Right lobe of liver (tissue), 6 donors: ENCODE results near the gene ATXN7. TPM values are rescaled to one million over a fixed set of nuclear protein-coding genes. Genes with fewer than 3 reads are reported as not detected.
A peak's percentile ranks its signal among the peaks of the same experiment; 100 is the strongest.

ENCODE experiments used
- ATAC-seq, 4 donors: fragments of 200-7000 bp; cut with Tn5 transposase; one replicate each; pipeline ENCODE4 v1.9.1; 2020; ENCODE audit warnings: mild to moderate bottlenecking in 4 of 4, moderate library complexity in 4 of 4
- DNase-seq, 3 donors: peaks; one replicate each; pipeline ENCODE4 v3.0.0-alpha.2; 2020
- H3K27ac ChIP-seq, 3 donors: fragments of 200-600 bp; one replicate each; pipeline ENCODE4 v1.8.0; 2022
- H3K27me3 ChIP-seq, 2 donors: fragments of 200-600 bp; one replicate each; pipeline ENCODE4 v1.8.0; 2022
- H3K36me3 ChIP-seq, 4 donors: fragments of 200-600 bp; sonication (generic) in 1 of 4; one replicate each; pipeline versions ENCODE4 v1.5.1 to v1.8.0; 2017 to 2022; ENCODE audit warnings: control low read depth in 1 of 4
- H3K4me1 ChIP-seq, 4 donors: fragments of 200-600 bp; sonication (generic) in 1 of 4; one replicate each; pipeline versions ENCODE4 v1.5.1 to v1.8.0; 2017 to 2022; ENCODE audit warnings: control low read depth in 1 of 4
- H3K4me3 ChIP-seq, 3 donors: fragments of 200-600 bp; one replicate each; pipeline ENCODE4 v1.8.0; 2022
- H3K9me3 ChIP-seq, 4 donors: fragments of 200-600 bp; sonication (generic) in 1 of 4; one replicate each; pipeline versions ENCODE4 v1.5.1 to v1.8.0; 2017 to 2022; ENCODE audit warnings: control low read depth in 1 of 4
- POLR2A ChIP-seq: fragments of 450-650 bp; IDR thresholded peaks from one replicate; pipeline ENCODE4 v1.6.1; 2017; ENCODE audit warnings: antibody characterized with exemption, mild to moderate bottlenecking
- WGBS: methylation state at CpG from one replicate; pipeline ENCODE4 v1.1.6; 2018; ENCODE audit warnings: low coverage, low lambda C conversion rate; ENCODE audit not compliant: insufficient coverage; ENCODE audit errors: missing lambda C conversion rate; 5-methylcytosine and 5-hydroxymethylcytosine counted together
- intact Hi-C, 2 donors: fragments of 100-400 bp; cut with DNase I; formaldehyde crosslinking; loops; one replicate each; pipeline versions ENCODE4 v1.11.2 to v1.14.1; 2022
- total RNA-seq, 6 experiments: library from RNA; depleted of rRNA in 2 of 6; stranded (reverse); fragments of >200 nt in 2 of 6; fragmentation: NEBNext Ultra II Directional in 3 of 6; extraction: Animal tissue kit (Norgen Biotek cat#: 25700) in 3 of 6; gene quantifications; one replicate each; pipeline versions ENCODE4 v1.1.0 to v1.2.4, GENCODE V29; 2016 to 2023
- TF ChIP-seq, protein P1 (sequence below), 4 donors: fragments of 200-600 bp in 3 of 4; fragments of 450-650 bp in 1 of 4; IDR thresholded peaks; one replicate each; pipeline versions ENCODE4 v1.5.1 to v1.8.0; 2016 to 2022; ENCODE audit warnings: antibody characterized with exemption in 4 of 4, mild to moderate bottlenecking in 2 of 4
- donor health status: DM: no; HTN: yes; CAD: no.
- donor health status: DM: no; HTN: no; CAD: no.
- donor health status: DM: no; HTN: no; CAD: no.
- donor health status: DM: no; HTN: yes; CAD: no.
- donor health status: DM: no; HTN: yes; CAD: no.

ATXN7 gene
- total RNA-seq, 6 experiments from 2014 or later = 14.6 to 18.6 (median 15.0) TPM

DNA sequence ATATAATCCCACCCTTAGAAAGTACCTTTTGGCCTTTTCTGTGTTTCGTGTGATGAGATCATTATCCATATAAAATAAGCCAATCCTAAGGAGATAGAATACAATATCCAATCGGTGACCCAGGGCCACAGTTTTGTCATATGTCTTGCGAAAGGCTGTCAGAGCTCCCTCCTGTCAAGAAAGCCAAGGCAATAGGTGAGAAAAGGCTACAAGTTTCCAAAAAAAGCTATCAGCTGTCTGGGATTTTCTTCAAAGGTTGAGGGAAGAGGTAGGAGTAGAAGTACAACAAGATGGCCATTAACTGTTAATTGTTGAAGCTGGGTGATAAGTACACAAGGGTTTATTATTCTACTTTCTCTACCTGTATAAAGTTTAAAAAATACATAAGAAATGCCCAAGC, 155.6 kb downstream of the ATXN7 start:
- intact Hi-C loops = no loop called here
- H3K9me3 ChIP-seq = no peaks in the 10 kb centered on the region
- no peak overlapping the region for H3K27ac ChIP-seq
- H3K27me3 ChIP-seq = no peaks in the 10 kb centered on the region
- peaks cover 6 to 70% (median 17%) of the 10 kb centered on the region in 4 donors for H3K36me3 ChIP-seq
- H3K4me1 ChIP-seq = peaks cover 0 to 14% (median 5%) of the 10 kb centered on the region in 4 donors
- 83% methylated on average over 3 of the region's 3 CpGs for WGBS
- TF ChIP-seq, protein P1, sequence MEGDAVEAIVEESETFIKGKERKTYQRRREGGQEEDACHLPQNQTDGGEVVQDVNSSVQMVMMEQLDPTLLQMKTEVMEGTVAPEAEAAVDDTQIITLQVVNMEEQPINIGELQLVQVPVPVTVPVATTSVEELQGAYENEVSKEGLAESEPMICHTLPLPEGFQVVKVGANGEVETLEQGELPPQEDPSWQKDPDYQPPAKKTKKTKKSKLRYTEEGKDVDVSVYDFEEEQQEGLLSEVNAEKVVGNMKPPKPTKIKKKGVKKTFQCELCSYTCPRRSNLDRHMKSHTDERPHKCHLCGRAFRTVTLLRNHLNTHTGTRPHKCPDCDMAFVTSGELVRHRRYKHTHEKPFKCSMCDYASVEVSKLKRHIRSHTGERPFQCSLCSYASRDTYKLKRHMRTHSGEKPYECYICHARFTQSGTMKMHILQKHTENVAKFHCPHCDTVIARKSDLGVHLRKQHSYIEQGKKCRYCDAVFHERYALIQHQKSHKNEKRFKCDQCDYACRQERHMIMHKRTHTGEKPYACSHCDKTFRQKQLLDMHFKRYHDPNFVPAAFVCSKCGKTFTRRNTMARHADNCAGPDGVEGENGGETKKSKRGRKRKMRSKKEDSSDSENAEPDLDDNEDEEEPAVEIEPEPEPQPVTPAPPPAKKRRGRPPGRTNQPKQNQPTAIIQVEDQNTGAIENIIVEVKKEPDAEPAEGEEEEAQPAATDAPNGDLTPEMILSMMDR (IDR thresholded peaks at IDR 0.05) = no peak
- TF ChIP-seq POLR2A = no peak
- H3K4me3 ChIP-seq = no peak overlapping the region
- no peak for DNase-seq
- no peak for ATAC-seq

DNA sequence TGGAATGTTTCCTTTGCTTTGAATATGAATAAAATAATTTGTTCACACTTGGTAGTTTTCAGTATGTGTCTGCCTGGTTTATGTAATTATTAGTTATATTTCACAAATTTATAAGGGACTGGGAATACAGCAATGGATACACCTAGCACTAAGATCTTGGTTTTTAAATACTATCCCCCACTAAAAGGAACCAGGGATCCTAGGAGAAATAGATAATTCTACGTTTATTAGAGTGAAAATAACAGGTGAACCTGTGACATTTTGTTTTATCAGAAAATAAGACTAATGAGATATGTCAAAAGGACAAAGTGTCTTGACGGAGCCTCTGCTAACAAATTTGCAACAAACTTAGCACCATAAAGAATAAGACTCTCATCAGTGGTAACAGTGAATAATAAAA, 156.2 kb downstream of the ATXN7 start:
- intact Hi-C loops = no loop called here
- DNase-seq = no peak
- Histone ChIP-seq H3K27me3 (no peaks in the 10 kb centered on the region), H3K4me1 (peaks cover 0 to 14% (median 5%) of the 10 kb centered on the region in 4 donors), H3K9me3 (no peaks in the 10 kb centered on the region), H3K4me3 (no peak overlapping the region), H3K27ac (no peak overlapping the region), H3K36me3 (peaks cover 6 to 64% (median 17%) of the 10 kb centered on the region in 4 donors)
- TF ChIP-seq, protein P1 (IDR thresholded peaks at IDR 0.05) = no peak
- no peak for TF ChIP-seq POLR2A
- ATAC-seq = no peak
- 97% methylated on average over 2 of the region's 2 CpGs for WGBS

DNA sequence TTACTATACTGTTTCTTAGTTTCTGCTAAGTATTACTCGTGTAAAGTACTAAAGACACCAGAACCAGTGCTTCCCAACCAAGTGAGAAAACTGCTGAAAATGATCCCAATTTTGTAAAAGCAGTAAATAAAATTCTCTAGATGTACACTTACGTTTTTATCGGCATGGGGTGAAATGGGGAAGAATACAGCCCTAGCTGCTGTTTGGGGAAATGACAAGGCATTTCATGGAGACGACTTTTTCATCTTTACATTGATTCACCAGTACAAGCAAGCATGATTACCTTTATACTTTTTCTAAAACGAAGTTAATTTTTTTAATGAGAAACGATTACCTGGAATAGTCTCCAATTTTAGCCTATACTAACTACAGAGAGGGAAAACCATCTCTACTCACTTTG, 158.3 kb downstream of the ATXN7 start:
- H3K27me3 ChIP-seq = no peaks in the 10 kb centered on the region
- ATAC-seq (no peak), DNase-seq (no peak)
- intact Hi-C loops = no loop called here
- H3K9me3 ChIP-seq = no peaks in the 10 kb centered on the region
- no peak overlapping the region for H3K27ac ChIP-seq
- WGBS = 70% methylated on average over 6 of the region's 6 CpGs
- H3K36me3 ChIP-seq = peaks cover 6 to 48% (median 17%) of the 10 kb centered on the region in 4 donors
- H3K4me3 ChIP-seq = peak overlapping the region; percentile 76 to 99 (median 88)
- TF ChIP-seq POLR2A = no peak
- peaks cover 0 to 14% (median 5%) of the 10 kb centered on the region in 4 donors for H3K4me1 ChIP-seq

DNA sequence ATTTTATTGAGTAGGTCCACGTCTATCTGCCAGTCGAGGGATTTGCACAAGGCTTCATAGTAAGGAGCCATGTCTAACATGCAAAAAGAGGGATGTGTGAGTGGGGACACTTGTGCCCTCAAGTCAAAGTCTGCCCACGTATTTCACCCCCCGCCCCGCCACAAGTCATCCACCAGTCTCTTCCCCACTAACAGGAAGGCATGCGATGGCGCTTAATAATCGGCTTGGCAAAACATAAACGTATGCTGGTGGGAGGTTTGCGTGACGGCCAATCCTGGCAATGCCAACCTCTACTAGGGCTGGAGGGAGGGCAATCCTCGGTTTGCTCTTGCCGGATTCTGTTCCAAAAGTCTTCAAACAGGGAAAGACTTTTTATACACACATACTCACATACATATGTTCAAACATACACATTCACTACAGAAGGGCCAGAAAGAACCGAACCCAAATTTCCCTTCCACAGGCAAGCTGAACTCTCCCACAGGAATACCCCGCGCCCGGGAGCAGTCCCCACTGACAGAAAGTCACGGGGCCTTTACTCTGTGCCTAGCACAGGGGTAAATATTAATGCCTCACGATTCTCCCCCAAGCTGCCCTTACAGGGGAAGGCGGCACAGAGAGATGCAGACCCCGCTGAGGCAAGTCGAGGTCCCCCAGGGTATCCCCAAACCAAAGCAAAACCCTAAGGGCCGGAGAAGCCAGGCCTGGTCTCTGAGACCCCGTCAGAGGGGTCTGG, 159.0 kb downstream of the ATXN7 start:
- H3K9me3 ChIP-seq = no peaks in the 10 kb centered on the region
- peak overlapping the region; percentile 76 to 99 (median 88) for H3K4me3 ChIP-seq
- no peaks in the 10 kb centered on the region for H3K27me3 ChIP-seq
- 10% methylated on average over 23 of the region's 24 CpGs for WGBS
- peaks cover 6 to 41% (median 17%) of the 10 kb centered on the region in 4 donors for H3K36me3 ChIP-seq
- peak overlapping the region; percentile 65 to 78 (median 74) for H3K27ac ChIP-seq
- DNase-seq = peak in 2 of 3 donors; percentile 23 to 52
- ATAC-seq = peak; percentile 11 to 34 (median 13)
- intact Hi-C loops = no loop called here
- H3K4me1 ChIP-seq = peaks cover 0 to 14% (median 5%) of the 10 kb centered on the region in 4 donors
- TF ChIP-seq, protein P1 (IDR thresholded peaks at IDR 0.05) = no peak

DNA sequence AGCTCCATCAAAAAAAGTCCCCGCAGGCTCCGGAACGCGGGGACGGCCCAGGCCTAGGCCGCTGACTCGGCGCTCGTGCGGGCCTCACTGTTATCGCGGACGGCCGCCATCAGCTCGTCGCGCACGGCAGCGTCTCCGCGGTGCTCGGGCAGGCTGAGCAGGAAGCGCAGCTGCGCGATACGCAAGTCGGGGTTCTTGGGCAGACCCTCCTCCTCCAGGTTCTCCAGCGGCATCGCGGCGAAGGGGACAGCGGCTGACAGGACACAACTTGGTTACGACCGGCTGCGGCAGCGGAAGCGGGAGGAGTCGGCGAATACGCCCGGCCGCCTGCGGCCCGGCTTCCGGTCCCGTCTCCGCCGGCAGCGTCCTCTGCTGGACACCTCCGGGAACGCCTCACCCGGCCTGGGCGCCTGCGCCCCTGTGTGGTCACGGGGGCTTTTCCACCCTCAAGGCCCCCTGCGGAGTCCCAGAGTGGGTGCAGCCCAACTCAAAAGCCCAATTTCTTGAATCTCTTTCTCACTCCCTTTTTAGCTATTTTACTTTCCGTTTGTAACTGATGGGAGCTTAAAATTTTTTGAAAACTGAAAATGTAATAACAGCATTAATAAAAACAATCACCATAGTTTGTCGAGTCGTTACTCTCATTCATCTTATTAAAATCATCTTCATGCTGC, 159.7 kb downstream of the ATXN7 start, which contains the start of gene PSMD6:
TSS of gene PSMD6 (minus strand) at position 308 of the 674 bp plus-strand sequence. CDS start at position 233, 75 bp downstream.
- Histone ChIP-seq H3K27me3 (no peaks in the 10 kb centered on the region), H3K9me3 (no peaks in the 10 kb centered on the region), H3K4me3 (peak within 1 kb of the TSS; percentile 76 to 99 (median 88)), H3K27ac (peak within 1 kb of the TSS; percentile 65 to 78 (median 74)), H3K4me1 (peaks cover 0 to 14% (median 5%) of the 10 kb centered on the region in 4 donors), H3K36me3 (peaks cover 6 to 34% (median 12%) of the 10 kb centered on the region in 4 donors)
- 5% methylated on average over 17 of the region's 59 CpGs for WGBS
- intact Hi-C loops = no loop called here
- ATAC-seq (peak; percentile 100), DNase-seq (peak; percentile 90 to 93 (median 91))
- TF ChIP-seq, protein P1 (IDR thresholded peaks at IDR 0.05) = peak; percentile 99 to 100 (median 100)
- TF ChIP-seq POLR2A = peak; percentile 24
